K562 treated with DMSO at 1 percent for 12 hours (cell line): ENCODE results near the gene PDZD2. TPM values are rescaled to one million over a fixed set of nuclear protein-coding genes. Genes with fewer than 3 reads are reported as not detected.

Experiments used
- total RNA-seq: library from RNA; unstranded; fragments of 300-600 nt; gene quantifications from 2 replicates; pipeline ENCODE4 v1.2.3, GENCODE V29; 2022; ENCODE audit not compliant: insufficient read depth

PDZD2 gene
- total RNA-seq: 0.14 TPM in 1 of 2 replicates, not detected in the other

DNA sequence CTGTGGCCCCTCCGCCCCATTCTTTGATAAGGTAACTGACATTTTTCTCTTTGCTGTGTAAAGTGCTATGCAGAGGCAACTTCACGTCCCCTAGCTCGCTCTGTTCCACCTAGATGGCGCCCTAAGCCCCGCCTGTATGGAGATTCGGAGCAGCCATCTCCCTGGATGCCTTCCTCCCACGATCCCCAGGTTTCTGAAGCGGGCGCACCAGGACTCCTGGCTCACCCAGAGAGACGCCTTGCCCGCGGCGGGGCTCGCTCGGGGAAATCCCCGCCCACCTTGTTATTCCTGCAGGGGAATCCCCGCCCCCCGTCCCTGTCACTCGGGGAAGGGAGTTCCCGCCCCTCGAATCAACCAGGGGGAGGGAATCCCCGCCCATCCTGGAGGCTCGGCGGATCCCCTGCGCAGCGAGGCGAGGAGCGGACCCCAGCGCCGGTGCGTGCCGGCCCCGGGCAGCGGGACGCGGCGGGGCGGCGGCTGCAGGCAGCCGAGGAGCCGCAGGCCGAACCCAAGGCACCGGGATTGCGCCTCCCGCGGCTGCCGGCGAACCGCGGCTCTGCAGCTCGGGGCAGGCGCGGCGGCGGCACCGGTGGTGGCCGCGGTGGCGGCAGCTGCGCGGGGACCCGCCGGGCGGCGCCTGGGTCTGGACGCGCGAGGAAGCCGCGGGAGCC, at the start of gene PDZD2:
Gene PDZD2 (plus strand): TSS at position 384 of the 671 bp plus-strand sequence.

Other genes starting within 250 kb of the PDZD2 start
- 21.1 and 41.1 TPM in 2 replicates for gene DROSHA, start 107.0 kb upstream of the PDZD2 start, total RNA-seq
- gene C5orf22, start 106.8 kb upstream of the PDZD2 start, total RNA-seq: 4.7 and 18.2 TPM in 2 replicates